Measurements from ENCODE around the gene ERG. TPM values are rescaled to one million over a fixed set of nuclear protein-coding genes. Genes with fewer than 3 reads are reported as not detected.

Gene ERG
- total RNA-seq, 1 donor from 2014 or later: not detected

DNA sequence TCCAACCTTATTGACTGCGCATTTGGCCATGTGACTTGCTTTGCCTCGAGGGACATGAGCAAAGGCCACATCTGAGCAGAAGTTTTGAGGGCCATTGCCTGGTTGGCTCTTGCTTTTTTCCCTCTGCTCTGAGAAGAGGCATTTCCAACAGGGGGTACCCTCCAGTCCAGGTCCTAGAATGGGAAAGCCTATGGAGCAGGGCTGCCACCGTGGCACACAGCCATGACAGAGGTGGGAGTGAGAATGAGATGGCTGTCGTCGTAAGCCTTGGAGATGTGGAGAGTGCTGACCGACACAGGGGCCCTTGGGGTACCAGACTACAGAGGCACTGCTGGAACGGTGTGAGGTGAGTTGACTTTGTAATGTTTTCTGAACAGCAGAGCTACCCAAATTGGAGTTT lies 138.4 kb downstream of the ERG start:
- no peak overlapping the region for H3K4me3 ChIP-seq (ENCODE audit: low read depth, low read length)
- TF ChIP-seq, protein P1, sequence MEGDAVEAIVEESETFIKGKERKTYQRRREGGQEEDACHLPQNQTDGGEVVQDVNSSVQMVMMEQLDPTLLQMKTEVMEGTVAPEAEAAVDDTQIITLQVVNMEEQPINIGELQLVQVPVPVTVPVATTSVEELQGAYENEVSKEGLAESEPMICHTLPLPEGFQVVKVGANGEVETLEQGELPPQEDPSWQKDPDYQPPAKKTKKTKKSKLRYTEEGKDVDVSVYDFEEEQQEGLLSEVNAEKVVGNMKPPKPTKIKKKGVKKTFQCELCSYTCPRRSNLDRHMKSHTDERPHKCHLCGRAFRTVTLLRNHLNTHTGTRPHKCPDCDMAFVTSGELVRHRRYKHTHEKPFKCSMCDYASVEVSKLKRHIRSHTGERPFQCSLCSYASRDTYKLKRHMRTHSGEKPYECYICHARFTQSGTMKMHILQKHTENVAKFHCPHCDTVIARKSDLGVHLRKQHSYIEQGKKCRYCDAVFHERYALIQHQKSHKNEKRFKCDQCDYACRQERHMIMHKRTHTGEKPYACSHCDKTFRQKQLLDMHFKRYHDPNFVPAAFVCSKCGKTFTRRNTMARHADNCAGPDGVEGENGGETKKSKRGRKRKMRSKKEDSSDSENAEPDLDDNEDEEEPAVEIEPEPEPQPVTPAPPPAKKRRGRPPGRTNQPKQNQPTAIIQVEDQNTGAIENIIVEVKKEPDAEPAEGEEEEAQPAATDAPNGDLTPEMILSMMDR (conservative IDR thresholded peaks at IDR 0.05; ENCODE audit: low read depth, low read length): no peak
- no peak for DNase-seq (ENCODE audit: low read depth)

DNA sequence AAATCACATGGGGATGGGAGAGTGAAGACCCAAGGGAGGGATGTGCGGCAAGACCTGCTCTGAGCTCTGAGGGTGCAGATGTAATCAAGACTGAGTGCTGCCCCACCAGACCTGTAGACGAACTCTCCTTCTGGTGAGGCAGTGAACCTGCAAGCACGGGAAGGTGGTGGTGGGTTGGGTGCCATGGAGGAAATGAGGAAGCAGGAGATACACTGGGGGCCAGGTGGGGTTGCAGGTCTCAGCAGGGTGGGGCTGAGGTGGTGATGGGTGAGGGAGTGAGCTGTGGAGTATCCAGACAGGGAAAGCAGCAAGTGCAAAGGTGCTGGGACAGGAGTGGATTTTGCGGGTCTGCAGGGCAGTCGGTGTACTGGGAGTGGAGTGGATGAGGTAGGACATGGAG lies 139.2 kb downstream of the ERG start:
- no peak for DNase-seq (ENCODE audit: low read depth)
- no peak overlapping the region for H3K4me3 ChIP-seq (ENCODE audit: low read depth, low read length)
- TF ChIP-seq, protein P1 (conservative IDR thresholded peaks at IDR 0.05; ENCODE audit: low read depth, low read length): no peak

DNA sequence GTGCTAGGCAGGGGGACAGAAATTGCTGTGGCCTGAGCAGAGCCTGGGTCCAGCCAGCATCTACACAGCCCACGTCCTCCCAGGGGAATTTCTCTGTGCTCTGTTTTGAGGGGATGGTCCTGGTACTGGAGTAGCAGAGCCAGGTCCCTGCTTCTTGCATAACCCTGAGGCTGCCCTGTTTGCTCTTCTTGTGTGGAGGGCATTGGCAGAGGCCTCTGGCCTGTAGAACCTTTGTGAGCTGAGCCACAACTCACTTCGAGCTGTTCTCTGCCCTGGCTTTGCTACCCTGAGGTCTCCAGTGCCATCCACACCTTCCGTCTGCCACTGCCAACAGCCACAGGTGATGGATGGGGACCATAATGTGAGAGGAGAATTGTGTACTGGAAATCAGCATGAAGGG lies 139.6 kb downstream of the ERG start:
- H3K4me3 ChIP-seq (ENCODE audit: low read depth, low read length): no peak overlapping the region
- DNase-seq (ENCODE audit: low read depth): no peak
- TF ChIP-seq, protein P1 (conservative IDR thresholded peaks at IDR 0.05; ENCODE audit: low read depth, low read length): no peak

DNA sequence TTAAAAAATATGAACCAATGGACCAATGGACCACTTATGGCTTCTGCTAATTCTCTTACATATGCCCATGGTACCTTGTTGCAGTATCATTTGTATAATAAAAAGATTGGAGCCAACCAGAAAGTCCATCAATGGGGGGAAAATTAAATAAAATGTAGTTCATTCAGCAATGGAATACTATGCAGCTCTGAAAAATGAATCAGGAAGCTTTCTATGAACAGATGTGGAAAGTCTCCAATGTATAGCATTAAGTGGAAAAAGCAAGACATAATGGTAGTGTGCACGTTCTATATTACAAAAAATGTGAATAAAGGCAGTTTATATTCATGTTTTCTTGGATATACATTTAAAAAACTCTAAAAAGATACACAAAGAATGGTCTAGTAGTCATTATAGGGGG lies 140.2 kb downstream of the ERG start:
- no peak overlapping the region for H3K4me3 ChIP-seq (ENCODE audit: low read depth, low read length)
- TF ChIP-seq, protein P1 (conservative IDR thresholded peaks at IDR 0.05; ENCODE audit: low read depth, low read length): no peak
- DNase-seq (ENCODE audit: low read depth): no peak

DNA sequence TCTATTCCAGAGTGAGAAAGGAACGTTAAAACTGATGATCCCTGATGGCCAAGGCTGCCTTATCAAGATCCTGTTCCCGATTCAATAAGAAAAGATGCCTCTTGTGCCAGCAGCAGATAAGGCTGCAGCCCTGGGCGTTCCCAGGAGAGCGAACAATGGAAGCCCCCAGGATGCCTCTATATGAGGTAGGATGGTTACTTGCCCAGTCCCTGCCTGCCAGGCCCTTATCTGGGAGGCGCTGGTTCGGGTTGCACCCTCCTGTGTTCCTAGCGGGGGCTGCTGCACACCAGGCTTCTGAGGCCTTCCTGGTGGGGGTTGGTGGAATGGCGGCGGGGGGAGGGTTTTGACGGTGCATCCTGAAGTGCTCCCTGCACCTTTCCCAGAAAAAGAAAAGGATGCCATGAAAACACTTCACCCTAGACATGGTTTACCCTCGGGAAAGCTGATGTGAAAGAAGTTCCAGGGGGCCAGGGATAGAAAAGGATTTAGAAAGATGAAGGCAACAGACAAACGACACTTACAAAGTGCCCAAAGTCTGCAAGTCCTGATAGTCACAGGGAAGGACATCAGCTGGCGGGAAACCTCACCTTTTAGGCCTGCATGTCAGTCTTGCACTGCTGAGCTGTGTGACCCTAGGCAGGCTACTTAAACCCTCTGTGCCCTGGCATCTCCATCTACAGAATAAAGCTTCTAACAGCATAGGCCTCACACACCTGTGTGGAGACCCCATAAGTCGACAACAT lies 141.2 kb downstream of the ERG start:
- no peak for DNase-seq (ENCODE audit: low read depth)
- H3K4me3 ChIP-seq (ENCODE audit: low read depth, low read length): no peak overlapping the region
- TF ChIP-seq, protein P1 (conservative IDR thresholded peaks at IDR 0.05; ENCODE audit: low read depth, low read length): no peak

DNA sequence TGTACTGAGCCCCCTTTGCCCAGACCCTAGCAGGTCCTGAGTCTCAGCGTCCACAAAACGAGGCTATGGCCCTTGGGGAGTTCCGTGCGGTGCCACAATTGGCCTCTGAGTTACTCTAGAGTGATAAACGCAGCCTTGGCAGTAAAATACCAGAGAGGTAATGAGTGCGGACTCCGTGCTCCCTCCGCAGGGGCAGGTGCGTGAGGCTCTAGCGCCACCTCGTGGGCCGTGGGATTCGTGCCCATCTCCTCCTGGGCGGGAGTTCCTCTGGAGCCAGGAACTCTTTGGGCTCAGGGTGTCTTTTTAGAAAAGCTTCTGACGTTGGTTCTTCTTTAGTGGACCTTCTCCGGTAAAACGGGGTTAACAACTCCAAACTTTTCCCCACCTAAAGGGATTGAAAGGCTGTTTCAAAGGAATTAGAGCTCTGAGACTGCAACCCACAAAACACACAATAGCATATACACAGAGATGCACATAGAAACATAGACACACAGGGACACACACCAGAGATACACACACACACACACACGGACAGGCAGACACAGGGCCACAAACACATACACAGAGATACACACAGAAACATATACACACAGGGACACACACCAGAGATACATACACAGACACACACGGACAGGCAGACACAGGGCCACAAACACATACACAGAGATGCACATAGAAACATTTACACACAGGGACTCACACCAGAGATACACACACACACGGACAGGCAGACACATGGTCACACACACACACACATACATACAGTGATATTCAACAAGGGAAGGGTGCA lies 142.1 kb downstream of the ERG start:
- H3K4me3 ChIP-seq (ENCODE audit: low read depth, low read length): no peak overlapping the region
- TF ChIP-seq, protein P1 (conservative IDR thresholded peaks at IDR 0.05; ENCODE audit: low read depth, low read length): peak; percentile 99
- DNase-seq (ENCODE audit: low read depth): no peak
